ENCODE measurements around the gene GNGT1.

Gene GNGT1

GRCh38 chr7:93941945-93942344 is 35.6 kb downstream of the GNGT1 start:
- H3K9me3 ChIP-seq (ENCODE audit: control insufficient read depth, insufficient read depth, low read length), result no peaks in the 10 kb centered on the region
- no peak for DNase-seq (ENCODE audit: low read depth, low spot score)
- H3K4me3 ChIP-seq (ENCODE audit: low read length), result no peak overlapping the region
- no peaks in the 10 kb centered on the region for H3K4me1 ChIP-seq (ENCODE audit: control insufficient read depth, insufficient read depth, low read length)
- WGBS (ENCODE audit: insufficient coverage, insufficient read length), result no CpG with 5 or more reads among the region's 2 CpGs
- no peak overlapping the region for H3K27ac ChIP-seq (ENCODE audit: low read length)
- no peaks in the 10 kb centered on the region for H3K36me3 ChIP-seq (ENCODE audit: control insufficient read depth, insufficient read depth, low read length)
- no peaks in the 10 kb centered on the region for H3K27me3 ChIP-seq (ENCODE audit: control insufficient read depth, insufficient read depth, low read length)

- no peak overlapping the region for H3K27ac ChIP-seq (ENCODE audit: low read length)
- WGBS (ENCODE audit: insufficient coverage, insufficient read length), result no CpG with 5 or more reads among the region's 4 CpGs
- no peaks in the 10 kb centered on the region for H3K36me3 ChIP-seq (ENCODE audit: control insufficient read depth, insufficient read depth, low read length)
- no peak overlapping the region for H3K4me3 ChIP-seq (ENCODE audit: low read length)
- no peaks in the 10 kb centered on the region for H3K4me1 ChIP-seq (ENCODE audit: control insufficient read depth, insufficient read depth, low read length)
- H3K9me3 ChIP-seq (ENCODE audit: control insufficient read depth, insufficient read depth, low read length), result no peaks in the 10 kb centered on the region
- no peak for DNase-seq (ENCODE audit: low read depth, low spot score)
- no peaks in the 10 kb centered on the region for H3K27me3 ChIP-seq (ENCODE audit: control insufficient read depth, insufficient read depth, low read length)
These were observed 37.6 kb downstream of the GNGT1 start for GRCh38 chr7:93943816-93944540.

- WGBS (ENCODE audit: insufficient coverage, insufficient read length), result no CpG with 5 or more reads among the region's 1 CpG
- no peaks in the 10 kb centered on the region for H3K27me3 ChIP-seq (ENCODE audit: control insufficient read depth, insufficient read depth, low read length)
- DNase-seq (ENCODE audit: low read depth, low spot score), result no peak
- no peaks in the 10 kb centered on the region for H3K36me3 ChIP-seq (ENCODE audit: control insufficient read depth, insufficient read depth, low read length)
- no peak overlapping the region for H3K4me3 ChIP-seq (ENCODE audit: low read length)
- no peaks in the 10 kb centered on the region for H3K4me1 ChIP-seq (ENCODE audit: control insufficient read depth, insufficient read depth, low read length)
- no peak overlapping the region for H3K27ac ChIP-seq (ENCODE audit: low read length)
- H3K9me3 ChIP-seq (ENCODE audit: control insufficient read depth, insufficient read depth, low read length), result no peaks in the 10 kb centered on the region
These were observed 38.3 kb downstream of the GNGT1 start for GRCh38 chr7:93944673-93945072.

- H3K36me3 ChIP-seq (ENCODE audit: control insufficient read depth, insufficient read depth, low read length), result no peaks in the 10 kb centered on the region
- DNase-seq (ENCODE audit: low read depth, low spot score), result no peak
- no peaks in the 10 kb centered on the region for H3K4me1 ChIP-seq (ENCODE audit: control insufficient read depth, insufficient read depth, low read length)
- H3K4me3 ChIP-seq (ENCODE audit: low read length), result no peak overlapping the region
- H3K9me3 ChIP-seq (ENCODE audit: control insufficient read depth, insufficient read depth, low read length), result no peaks in the 10 kb centered on the region
- H3K27me3 ChIP-seq (ENCODE audit: control insufficient read depth, insufficient read depth, low read length), result no peaks in the 10 kb centered on the region
- no peak overlapping the region for H3K27ac ChIP-seq (ENCODE audit: low read length)
- no CpG with 5 or more reads among the region's 3 CpGs for WGBS (ENCODE audit: insufficient coverage, insufficient read length)
These were observed 38.7 kb downstream of the GNGT1 start for GRCh38 chr7:93945083-93945482.

- H3K9me3 ChIP-seq (ENCODE audit: control insufficient read depth, insufficient read depth, low read length), result no peaks in the 10 kb centered on the region
- no peak overlapping the region for H3K4me3 ChIP-seq (ENCODE audit: low read length)
These were observed 39.6 kb downstream of the GNGT1 start for GRCh38 chr7:93945756-93946535.

GRCh38 chr7:93948106-93948505 is 41.7 kb downstream of the GNGT1 start:
- no peaks in the 10 kb centered on the region for H3K9me3 ChIP-seq (ENCODE audit: control insufficient read depth, insufficient read depth, low read length)
- H3K36me3 ChIP-seq (ENCODE audit: control insufficient read depth, insufficient read depth, low read length), result no peaks in the 10 kb centered on the region
- H3K27me3 ChIP-seq (ENCODE audit: control insufficient read depth, insufficient read depth, low read length), result no peaks in the 10 kb centered on the region
- H3K4me1 ChIP-seq (ENCODE audit: control insufficient read depth, insufficient read depth, low read length), result no peaks in the 10 kb centered on the region
- no peak for DNase-seq (ENCODE audit: low read depth, low spot score)
- WGBS (ENCODE audit: insufficient coverage, insufficient read length), result no CpG with 5 or more reads among the region's 1 CpG
- H3K27ac ChIP-seq (ENCODE audit: low read length), result no peak overlapping the region
- no peak overlapping the region for H3K4me3 ChIP-seq (ENCODE audit: low read length)

More at GRCh38 chr7:93945756-93946535, 39.6 kb downstream of the GNGT1 start:
- Histone ChIP-seq H3K27me3 (ENCODE audit: control insufficient read depth, insufficient read depth, low read length) (no peaks in the 10 kb centered on the region), H3K4me1 (ENCODE audit: control insufficient read depth, insufficient read depth, low read length) (no peaks in the 10 kb centered on the region), H3K36me3 (ENCODE audit: control insufficient read depth, insufficient read depth, low read length) (no peaks in the 10 kb centered on the region), H3K27ac (ENCODE audit: low read length) (no peak overlapping the region)
- WGBS (ENCODE audit: insufficient coverage, insufficient read length), result 100% methylated on average over 2 of the region's 5 CpGs
- no peak for DNase-seq (ENCODE audit: low read depth, low spot score)

GRCh38 chr7:93948873-93949272 is 42.5 kb downstream of the GNGT1 start:
- WGBS (ENCODE audit: insufficient coverage, insufficient read length), result 75% methylated on average over 1 of the region's 2 CpGs
- Histone ChIP-seq H3K4me1 (ENCODE audit: control insufficient read depth, insufficient read depth, low read length) (no peaks in the 10 kb centered on the region), H3K27ac (ENCODE audit: low read length) (no peak overlapping the region), H3K27me3 (ENCODE audit: control insufficient read depth, insufficient read depth, low read length) (no peaks in the 10 kb centered on the region), H3K9me3 (ENCODE audit: control insufficient read depth, insufficient read depth, low read length) (no peaks in the 10 kb centered on the region), H3K36me3 (ENCODE audit: control insufficient read depth, insufficient read depth, low read length) (no peaks in the 10 kb centered on the region), H3K4me3 (ENCODE audit: low read length) (no peak overlapping the region)
- DNase-seq (ENCODE audit: low read depth, low spot score), result no peak

GRCh38 chr7:93949423-93949822 is 43.1 kb downstream of the GNGT1 start:
- H3K36me3 ChIP-seq (ENCODE audit: control insufficient read depth, insufficient read depth, low read length), result no peaks in the 10 kb centered on the region
- no peak overlapping the region for H3K27ac ChIP-seq (ENCODE audit: low read length)
- H3K27me3 ChIP-seq (ENCODE audit: control insufficient read depth, insufficient read depth, low read length), result no peaks in the 10 kb centered on the region
- H3K4me3 ChIP-seq (ENCODE audit: low read length), result no peak overlapping the region
- H3K4me1 ChIP-seq (ENCODE audit: control insufficient read depth, insufficient read depth, low read length), result no peaks in the 10 kb centered on the region
- no peak for DNase-seq (ENCODE audit: low read depth, low spot score)
- WGBS (ENCODE audit: insufficient coverage, insufficient read length), result no CpG with 5 or more reads among the region's 1 CpG
- H3K9me3 ChIP-seq (ENCODE audit: control insufficient read depth, insufficient read depth, low read length), result no peaks in the 10 kb centered on the region

GRCh38 chr7:93955304-93955703 is 48.9 kb downstream of the GNGT1 start:
- H3K27me3 ChIP-seq (ENCODE audit: control insufficient read depth, insufficient read depth, low read length), result no peaks in the 10 kb centered on the region
- no CpG with 5 or more reads among the region's 2 CpGs for WGBS (ENCODE audit: insufficient coverage, insufficient read length)
- no peak overlapping the region for H3K27ac ChIP-seq (ENCODE audit: low read length)
- H3K9me3 ChIP-seq (ENCODE audit: control insufficient read depth, insufficient read depth, low read length), result no peaks in the 10 kb centered on the region
- no peak overlapping the region for H3K4me3 ChIP-seq (ENCODE audit: low read length)
- H3K36me3 ChIP-seq (ENCODE audit: control insufficient read depth, insufficient read depth, low read length), result no peaks in the 10 kb centered on the region
- no peaks in the 10 kb centered on the region for H3K4me1 ChIP-seq (ENCODE audit: control insufficient read depth, insufficient read depth, low read length)
- no peak for DNase-seq (ENCODE audit: low read depth, low spot score)

GRCh38 chr7:93957767-93958166 is 51.4 kb downstream of the GNGT1 start:
- no peak overlapping the region for H3K27ac ChIP-seq (ENCODE audit: low read length)
- no peaks in the 10 kb centered on the region for H3K9me3 ChIP-seq (ENCODE audit: control insufficient read depth, insufficient read depth, low read length)
- H3K27me3 ChIP-seq (ENCODE audit: control insufficient read depth, insufficient read depth, low read length), result no peaks in the 10 kb centered on the region
- no peaks in the 10 kb centered on the region for H3K4me1 ChIP-seq (ENCODE audit: control insufficient read depth, insufficient read depth, low read length)
- no CpG with 5 or more reads among the region's 1 CpG for WGBS (ENCODE audit: insufficient coverage, insufficient read length)
- H3K36me3 ChIP-seq (ENCODE audit: control insufficient read depth, insufficient read depth, low read length), result no peaks in the 10 kb centered on the region
- DNase-seq (ENCODE audit: low read depth, low spot score), result no peak
- no peak overlapping the region for H3K4me3 ChIP-seq (ENCODE audit: low read length)
